CD4-positive, alpha-beta T cell treated with Interleukin-21 for 1 hour (primary cell): ENCODE data around the gene ZMYND8.
"Not testable (repeated sequence)": the region's sequence is repeated elsewhere in the genome, so short reads cannot be mapped to it uniquely, and the experiment has no call there.

Source experiments
- DNase-seq: peaks from one replicate; pipeline ENCODE4 v3.0.0-alpha.2; 2020

The ZMYND8 gene

DNA sequence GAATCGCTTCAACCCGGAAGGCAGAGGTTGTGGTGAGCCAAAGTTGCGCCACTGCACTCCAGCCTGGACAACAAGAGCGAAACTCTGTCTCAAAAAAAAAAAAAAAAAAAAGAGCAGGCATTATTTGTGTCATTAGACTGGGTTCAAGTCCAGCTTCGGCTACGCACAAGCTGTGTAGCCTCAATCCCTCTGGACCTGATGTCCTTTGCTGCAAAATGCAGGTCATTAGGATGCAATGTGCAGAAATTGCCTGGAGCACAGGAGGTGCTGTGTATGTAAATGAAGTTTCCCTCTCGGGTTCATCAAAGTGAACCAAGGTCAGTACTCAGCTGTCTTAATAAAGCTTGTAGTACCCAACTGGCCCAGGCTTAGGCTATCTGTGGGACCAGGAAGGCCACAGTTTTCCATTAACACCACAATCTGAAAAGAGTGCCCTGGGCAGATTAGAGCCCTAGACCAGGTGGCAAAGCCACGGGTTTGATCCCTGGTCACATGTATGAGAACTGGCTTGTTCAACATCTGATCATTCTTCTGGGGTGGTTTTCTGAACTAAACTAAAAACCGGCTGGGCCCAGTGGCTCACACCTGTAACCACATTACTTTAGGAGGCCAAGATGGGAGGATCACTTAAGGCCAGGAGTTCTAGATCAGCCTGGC is 155.3 kb downstream of the ZMYND8 start:
- no peak for DNase-seq

DNA sequence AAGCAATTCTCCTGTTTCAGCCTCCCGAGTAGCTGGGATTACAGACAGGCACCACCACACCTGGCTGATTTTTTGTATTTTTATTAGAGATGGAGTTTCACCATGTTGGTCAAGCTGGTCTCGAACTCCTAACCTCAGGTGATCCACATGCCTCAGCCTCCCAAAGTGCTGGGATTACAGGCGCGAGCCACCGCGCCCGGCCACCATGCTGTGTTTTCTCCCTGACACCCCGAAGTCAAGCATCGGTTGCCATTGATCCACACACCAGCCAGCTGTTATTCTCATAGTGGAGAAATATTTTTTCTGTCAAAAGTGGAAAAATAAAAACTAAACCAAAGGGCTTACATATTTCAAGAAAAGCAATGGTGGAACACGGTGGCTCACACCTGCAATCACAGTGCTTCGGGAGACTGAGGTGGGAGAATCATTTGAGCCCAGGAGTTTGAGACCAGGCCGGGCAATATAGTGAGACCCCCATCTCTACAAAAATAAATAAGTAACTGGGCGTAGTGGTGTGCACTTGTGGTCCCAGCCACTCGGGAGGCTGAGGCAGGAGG is 157.4 kb downstream of the ZMYND8 start:
- no peak for DNase-seq

DNA sequence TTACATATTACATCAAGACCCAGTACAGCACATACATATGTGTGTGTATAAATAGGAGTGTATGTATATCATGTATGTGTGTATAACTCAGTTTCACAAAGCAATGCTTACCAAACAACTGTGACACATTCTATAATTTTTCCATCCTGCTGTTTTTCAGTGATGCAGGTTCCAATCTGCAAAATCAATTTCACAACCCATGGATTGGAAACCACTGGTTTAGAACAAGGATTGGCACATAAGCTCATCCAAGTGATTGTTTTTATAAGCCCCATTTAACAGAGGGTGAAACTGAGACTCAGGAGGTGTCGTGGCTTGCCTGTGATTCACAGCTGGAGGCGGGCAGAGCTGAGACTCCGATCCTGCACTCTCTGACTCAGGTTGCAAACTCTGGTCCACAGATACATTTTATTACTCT is 158.2 kb downstream of the ZMYND8 start:
- DNase-seq = no peak

DNA sequence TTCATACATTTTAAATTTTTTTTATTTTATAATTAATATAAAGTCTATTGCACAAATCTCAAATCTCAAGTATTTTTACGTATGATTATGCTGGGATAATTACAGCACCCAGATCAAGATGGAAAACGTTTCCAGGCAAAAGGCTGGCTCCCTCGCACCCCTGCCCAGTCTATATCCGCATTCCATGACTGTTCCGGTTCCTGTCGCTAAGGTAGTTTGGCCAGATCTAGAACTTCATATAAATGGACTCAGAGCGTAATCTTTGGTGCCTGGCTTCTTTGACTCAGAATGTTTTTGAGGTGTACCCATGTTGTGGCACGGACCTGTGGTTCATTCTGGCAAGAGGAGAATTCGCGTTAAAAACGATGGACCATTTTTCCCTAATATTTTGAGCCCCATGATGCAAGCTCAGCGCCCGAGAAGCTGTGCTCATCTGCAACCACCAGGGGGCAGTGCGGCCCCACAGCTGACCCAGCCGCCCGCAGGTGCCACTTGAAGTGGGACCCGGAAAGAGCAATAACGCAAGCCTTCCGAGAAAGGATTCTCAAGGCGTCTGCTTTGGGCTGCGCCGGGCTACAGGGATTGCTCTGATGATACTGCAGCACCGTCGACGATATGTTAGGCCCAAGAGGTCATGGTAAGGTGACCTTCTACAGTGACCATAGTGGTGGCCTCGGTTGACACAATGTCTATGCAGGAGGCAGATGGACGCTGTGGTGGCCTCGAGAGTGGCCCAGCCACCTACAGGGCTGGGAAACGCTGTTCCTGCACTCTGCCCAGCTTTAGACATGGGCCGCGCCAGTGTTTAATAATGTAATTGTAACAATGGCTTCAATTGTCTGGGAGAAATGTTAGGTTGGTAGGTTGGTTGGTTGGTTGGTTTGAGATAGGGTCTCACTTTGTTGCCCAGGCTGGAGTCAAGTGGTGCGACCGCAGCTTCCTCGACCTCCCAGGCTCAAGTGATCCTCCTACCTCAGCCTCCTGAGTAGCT is 160.1 kb downstream of the ZMYND8 start:
- peak; percentile 71 for DNase-seq

DNA sequence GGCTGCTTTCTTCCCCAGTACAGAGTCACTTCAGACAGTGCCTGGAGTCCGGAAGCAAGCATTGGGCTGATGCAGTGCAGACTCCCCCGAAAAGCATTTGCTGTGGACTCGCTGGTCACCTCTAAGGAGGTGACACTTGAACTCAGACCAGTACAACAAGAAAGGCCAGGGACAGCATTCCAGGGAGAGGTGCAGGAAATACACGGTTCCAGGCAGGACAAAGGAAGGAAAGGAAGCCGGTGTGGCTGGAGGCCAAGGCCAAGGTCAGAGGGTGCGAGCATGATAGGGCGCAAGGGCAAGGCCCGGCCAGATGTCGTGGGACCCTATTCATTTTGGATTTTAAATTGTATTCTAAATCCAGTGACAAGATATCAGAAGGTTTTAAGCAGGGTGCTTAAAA is 160.9 kb downstream of the ZMYND8 start:
- no peak for DNase-seq

DNA sequence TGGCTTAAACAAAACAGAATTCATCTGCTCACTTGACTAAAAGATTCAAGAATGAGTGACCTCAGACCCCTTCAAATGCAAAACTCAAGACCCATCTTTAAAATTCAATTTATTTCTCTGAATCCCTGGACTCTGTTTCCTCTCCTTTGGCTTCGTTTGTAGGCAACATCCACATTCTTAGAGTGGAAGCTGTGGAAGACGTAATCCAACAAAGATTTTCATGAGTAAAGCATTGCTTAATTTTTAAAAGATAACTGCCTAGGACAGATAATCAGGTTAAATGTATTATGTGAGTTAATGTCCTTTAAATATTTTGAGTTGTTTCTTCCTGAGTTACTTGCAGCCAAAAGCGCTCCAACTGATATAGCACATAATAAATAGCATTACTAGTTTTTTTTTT is 164.5 kb downstream of the ZMYND8 start:
- no peak for DNase-seq

DNA sequence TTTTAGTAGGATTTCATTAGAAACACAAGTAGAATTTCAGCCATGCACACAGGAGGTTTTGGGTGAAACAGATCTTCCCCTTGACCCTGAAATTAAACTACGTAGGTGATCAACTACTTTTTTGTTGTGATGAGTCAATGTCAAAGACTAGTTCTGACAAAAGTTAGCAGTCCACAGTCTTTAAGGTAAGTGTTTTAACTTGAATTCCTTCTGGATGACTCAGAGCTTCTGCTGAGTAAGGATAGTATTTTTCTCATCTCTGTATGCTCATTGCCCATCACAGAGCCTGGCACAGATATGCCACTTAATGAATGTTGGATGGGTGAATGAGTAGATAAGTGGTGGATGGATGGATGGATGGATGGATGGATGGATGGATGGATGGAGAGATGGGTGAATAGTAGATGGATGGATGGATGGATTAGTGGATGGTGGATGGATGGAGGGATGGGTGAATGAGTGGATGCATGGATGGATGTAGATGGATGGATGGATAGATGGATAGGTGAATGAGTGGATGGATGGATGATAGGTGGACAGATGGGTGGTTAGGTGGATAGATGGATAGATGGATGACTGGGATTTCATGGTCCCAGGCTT is 165.3 kb downstream of the ZMYND8 start:
- DNase-seq = no peak

DNA sequence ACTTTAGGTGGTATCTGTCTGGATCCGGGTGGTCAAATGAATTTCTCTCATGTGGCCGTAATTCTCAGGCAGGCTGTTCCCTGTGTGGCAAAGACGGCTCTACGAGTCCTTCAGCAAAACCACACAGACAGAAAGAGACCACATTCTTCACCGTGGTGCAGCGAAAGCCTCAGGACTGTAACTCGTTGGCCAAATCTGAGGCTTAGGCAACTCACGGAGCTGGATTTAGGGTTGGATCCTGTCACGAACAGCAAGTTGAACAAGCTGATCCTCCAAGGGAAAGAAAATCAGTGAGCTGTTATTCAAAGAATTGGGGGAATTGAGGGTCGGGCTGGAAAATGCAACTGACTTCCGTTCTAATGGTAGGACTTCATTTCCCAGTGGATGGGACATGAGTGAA is 167.4 kb downstream of the ZMYND8 start:
- no peak for DNase-seq

DNA sequence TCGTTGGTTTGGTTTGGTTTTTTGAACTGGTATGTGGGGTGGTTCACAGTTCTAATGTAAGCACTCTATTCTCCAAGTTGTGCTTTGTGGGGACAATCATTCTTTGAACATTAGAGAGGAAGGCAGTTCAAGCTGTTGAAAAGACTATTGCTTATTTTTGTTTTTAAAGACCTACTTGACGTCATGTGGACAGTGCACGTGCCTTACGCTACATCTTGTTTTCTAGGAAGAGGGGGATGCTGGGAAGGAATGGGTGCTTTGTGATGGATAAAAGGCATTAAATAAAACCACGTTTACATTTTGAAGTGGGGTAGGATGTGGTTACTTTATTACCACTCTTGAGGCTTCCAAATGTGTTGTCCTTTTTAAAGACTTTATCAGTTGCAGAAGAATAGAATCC is 168.0 kb downstream of the ZMYND8 start:
- DNase-seq = peak; percentile 13

DNA sequence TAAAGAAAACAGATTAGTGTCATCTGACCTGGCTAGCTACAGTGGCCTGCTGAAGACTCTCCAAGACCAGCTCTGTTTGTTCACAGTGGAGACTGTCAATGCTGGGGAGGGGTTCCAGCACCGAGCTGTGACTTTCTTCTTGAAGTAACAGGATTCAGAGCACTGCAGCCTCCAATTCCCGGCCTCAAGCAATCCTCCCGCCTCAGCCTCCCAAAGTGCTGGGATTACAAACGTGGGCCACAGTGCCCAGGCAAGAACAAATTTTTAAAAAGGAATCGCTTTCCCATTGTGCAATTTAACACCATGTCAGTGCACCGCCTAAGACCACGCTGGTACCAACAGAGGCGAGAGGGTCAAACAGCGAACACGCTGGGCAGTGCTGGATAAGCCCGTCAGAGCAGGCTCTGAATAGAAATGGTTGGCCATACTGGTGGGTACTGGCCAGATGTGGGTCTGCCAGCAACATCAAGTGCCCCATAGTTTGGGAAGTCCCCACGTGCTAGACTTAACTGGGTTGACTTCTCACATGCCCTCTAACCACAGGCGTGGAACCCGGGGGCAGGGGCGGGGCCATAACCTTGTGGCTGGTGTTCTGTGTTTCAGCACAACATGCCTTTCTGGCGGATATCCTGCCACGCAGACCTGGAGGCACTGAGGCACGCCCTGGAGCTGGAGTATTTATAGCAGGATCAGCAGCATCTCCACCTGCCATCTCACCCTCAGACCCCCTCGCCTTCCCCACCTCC is 168.9 kb downstream of the ZMYND8 start:
- peak; percentile 19 for DNase-seq

DNA sequence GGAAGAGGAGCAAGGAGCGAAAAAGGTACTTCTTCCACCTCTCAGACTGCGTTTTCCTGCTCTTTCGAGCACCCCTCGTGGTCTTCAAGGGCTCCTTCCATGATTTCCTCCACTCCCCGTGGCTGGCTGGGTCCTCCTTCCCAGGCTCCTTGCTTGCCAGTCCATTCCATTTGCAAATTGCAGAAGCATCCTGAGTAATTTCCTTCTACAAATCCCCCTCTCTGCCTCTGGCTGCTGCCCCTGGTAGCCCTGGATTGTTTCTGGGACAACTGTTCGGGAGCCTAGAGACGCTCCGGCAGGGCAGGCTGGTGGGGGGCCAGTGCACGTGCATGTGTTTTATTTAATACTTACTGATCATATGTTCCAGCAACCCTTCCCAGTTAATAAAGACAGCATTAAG is 173.1 kb downstream of the ZMYND8 start:
- no peak for DNase-seq

DNA sequence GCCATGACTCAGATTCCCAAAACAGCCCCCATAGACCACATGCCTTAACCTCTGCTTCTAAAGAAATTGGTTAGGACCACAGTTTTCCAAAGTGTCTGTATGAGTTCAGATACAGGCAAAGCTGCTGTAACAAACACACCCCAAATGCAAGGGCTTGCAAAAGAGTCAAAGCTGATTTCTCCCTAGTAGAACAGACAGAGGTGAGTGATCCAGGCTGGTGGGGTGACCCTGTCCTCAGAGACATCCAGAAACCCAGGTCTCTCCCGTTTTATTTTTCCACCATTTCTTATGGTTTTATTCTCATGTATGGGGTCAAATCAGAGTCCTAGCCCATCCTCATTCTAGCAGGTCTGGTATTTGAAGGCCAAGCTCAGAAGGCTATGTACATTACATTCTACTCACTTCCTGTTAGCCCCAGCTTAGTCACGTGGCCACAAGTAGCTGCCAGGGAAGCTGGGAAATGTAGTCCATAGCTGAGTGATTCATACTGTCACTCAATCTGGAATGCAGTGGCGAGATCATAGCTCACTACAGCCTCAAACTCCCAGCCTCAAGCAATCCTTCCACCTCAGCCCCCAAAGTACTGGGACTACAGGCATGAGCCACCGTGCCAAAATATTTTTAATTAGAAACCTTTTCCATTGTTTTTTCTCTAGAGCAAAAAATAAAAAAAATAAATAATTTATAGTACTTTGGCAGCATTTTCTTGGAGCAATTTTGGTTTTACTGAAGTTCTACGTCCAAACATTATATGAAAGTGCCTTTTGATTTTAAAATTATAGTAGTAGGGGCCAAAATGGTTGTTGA is 175.2 kb downstream of the ZMYND8 start:
- peak; percentile 7 for DNase-seq

DNA sequence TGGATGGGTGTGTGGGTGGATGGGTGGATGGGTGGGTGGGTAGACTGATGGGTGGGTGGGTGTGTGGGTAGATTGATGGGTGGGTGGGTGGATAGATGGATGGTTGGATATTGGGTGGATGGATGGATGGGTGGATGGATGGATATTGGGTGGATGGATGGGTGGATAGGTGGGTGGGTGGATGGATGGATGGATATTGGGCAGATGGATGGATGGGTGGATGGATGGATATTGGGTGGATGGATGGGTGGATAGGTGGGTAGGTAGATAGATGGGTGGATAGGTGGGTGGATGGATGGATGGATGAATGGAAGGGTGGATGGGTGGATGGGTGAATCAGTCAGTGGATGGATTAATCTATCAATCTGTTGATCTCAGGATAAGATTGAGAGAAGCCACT is 177.2 kb downstream of the ZMYND8 start:
- DNase-seq = no peak

DNA sequence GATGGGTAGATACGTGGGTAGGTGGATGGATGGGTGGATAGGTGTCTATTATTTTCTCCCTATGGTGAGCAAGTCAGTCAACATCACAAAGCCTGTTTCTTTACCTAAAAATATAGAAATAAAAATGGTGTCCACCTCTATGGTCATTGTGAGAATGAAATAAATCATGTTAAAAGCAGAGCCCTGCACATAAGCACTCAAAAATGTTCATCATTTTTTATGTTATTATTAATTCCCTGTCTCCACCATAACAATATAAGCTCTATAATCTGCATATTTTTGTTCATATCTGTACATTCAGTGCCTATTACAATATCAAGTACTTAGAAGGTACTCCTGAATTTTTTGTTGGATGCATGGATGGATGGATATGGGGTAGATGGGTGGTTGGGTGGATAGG is 177.6 kb downstream of the ZMYND8 start:
- no peak for DNase-seq

DNA sequence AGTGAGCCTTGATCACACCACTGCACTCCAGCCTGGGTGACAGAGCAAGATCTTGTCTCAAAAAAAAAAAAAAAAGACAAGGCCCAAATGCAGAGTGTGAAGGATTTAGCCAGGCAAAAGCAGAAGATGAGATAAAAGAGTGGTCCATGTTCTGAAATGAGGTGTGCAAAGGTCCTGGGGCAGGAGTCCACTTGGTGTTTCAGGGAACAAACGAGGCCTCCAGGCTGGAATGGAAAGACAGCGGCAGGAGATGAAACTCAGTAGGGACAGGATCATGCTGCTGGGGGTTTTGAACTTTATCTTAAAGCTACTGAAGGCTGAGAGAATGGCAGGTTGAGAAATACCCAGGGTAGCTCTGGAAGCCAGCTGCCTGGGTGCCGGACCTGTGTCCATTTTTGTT is 178.2 kb downstream of the ZMYND8 start:
- no peak for DNase-seq

DNA sequence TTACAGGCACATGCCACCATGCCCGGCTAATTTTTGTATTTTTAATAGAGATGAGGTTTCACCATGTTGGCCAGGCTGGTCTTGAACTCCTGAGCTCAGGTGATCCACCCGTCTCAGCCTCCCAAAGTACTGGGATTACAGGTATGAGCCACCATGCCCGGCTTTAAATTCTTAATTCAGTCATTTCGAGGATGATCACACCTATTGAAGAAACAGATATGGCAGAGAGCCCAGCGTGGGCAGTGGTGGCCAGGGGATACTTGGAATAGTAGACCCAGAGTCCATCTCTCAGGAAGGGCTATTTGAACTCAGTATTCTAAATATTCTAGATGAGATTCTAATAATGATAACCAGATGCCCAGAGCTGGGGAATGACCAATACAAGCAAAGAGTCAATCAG is 180.3 kb downstream of the ZMYND8 start:
- not testable (repeated sequence) for DNase-seq

DNA sequence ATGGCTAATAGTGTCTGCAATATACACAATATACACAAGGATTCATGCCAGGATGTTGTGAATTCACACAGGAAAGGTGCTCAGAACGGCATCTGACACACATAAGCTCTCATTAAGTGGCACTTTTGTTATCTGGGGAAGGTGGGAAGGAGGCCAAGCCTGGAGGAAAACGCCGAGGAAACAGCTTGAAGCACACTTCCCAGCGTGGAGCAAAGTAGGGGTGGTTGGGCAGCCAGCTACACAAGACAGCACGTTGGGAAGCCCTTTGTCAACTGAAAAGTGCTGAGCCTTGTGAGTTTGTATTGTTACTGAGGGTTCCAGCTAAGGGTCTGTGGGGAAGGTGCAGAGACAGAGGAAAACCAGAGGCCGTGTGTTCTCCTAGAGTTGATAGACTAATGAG is 181.0 kb downstream of the ZMYND8 start:
- DNase-seq = no peak

DNA sequence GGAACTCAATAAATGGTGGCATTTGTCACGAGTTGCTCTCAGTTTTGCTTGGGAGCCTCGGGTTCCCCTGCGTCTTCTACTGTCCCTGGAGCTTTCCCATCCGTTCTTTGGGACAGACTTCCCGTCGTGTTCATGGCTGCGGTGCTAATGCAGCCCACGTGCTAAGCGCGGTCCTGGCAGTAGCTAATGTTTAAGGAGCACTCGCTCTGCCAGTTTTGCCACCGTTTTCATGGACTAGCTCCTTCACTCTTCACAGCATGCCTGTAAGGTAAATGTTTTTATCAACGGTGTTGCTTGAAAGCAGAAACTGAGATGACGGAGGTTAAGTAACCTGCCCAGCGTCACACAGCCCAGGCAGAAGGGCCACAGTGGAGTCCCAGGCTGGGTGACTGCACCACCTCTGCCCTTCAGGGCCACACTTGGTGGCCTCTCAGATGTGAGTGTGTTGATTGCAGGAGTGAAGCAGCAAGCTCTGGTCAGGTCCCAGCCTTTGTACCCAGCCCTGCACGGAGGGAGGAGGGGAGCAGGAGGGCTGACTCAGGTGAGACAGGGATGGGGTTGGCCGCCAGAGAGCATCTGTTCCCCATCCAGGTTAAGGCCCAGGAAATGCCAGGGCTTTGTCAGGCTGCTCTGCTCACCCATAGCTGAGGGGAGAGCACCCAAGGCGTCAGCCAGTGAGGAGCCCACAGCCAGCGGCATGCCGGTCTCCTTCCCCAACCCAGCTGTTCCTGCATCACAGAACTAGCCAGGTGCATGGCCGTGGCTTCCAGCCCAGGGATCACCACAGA is 181.8 kb downstream of the ZMYND8 start:
- DNase-seq = no peak

DNA sequence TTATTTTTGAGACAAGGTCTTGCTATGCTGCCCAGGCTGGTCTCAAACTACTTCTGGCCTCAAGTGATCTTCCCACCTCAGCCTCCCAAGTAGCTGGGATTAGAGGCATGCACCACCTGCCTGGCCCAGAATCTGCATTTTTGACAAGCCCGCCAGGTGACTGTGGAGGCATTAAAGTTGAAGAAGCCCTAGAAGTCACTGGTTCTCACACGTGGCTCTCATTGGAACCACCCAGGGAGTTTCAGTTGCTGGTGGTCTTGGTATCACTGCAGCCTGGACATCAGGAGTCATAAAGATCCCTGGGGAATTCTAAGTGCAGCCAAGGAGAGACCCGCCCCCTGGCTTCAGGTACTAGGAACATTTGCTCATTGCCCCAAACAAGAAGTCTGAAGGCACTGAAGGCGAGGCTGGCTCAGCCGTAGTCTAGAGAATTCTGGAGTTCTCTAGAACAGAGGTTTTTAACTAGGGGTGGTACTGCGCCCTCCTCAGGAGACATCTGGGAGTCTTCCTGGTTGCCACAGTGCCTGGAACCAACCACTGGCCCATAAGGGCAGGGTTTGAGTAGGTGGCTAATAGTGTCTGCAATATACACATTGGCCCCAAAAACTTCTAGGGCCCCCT is 182.8 kb downstream of the ZMYND8 start:
- no peak for DNase-seq

DNA sequence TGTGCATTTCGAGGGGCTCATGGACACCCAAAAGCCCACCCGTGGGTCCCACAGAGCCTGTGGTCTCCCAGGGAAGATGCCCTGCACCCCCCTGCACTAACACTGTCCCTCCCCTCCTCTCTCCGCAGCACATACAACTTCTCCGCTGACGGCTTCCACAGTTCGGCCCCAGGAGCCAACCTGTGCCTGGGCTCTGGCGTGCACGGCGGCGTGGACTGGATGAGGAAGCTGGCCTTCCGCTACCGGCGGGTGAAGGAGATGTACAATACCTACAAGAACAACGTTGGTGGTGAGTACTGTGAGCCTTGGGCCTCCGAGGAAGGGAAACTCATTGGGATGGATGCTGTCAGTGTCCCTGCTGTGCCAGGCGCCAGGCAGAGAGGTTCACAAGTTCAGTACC is 183.9 kb downstream of the ZMYND8 start:
- no peak for DNase-seq

DNA sequence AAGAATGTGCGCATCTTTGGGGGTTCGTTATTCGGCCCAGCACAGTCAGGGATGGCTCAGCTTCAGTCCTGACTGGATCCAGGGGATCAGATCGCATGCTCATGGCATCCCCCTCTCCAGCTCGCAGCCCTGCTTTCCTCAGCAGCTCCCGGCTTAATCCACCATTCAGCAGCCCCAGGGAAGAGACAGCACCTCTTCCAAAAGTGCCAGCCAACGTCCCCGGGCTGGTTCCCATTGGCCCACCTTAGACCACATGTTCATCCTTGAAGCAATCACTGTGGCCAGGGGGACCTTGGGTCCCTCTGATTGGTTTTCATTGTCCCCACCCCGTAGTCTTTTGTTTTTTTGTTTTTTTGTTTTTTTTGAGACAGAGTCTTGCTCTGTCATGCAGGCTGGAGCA is 188.7 kb downstream of the ZMYND8 start:
- DNase-seq = no peak
